Activated CD4-positive, alpha-beta T cell treated with anti-CD3 and anti-CD28 coated beads, Interleukin-2, Interleukin-4, amounts not matched to agents 100 ng/mL and 50 ng/mL, durations not matched to agents 16 hours and 8 hours (primary cell): Measurements from ENCODE around the gene GSG1.
"Not testable (repeated sequence)": the region's sequence is repeated elsewhere in the genome, so short reads cannot be mapped to it uniquely, and the experiment has no call there.

ENCODE experiments used
- DNase-seq: peaks from one replicate; pipeline ENCODE4 v3.0.0-alpha.2; 2020; ENCODE audit warnings: low spot score

Gene GSG1

GRCh38 chr12:13090054-13090453 is 13.4 kb downstream of the GSG1 start:
- DNase-seq: no peak

GRCh38 chr12:13088496-13088895 is 15.0 kb downstream of the GSG1 start:
- DNase-seq: no peak

- no peak for DNase-seq
These were observed 15.7 kb downstream of the GSG1 start for GRCh38 chr12:13087766-13088165.

DNA sequence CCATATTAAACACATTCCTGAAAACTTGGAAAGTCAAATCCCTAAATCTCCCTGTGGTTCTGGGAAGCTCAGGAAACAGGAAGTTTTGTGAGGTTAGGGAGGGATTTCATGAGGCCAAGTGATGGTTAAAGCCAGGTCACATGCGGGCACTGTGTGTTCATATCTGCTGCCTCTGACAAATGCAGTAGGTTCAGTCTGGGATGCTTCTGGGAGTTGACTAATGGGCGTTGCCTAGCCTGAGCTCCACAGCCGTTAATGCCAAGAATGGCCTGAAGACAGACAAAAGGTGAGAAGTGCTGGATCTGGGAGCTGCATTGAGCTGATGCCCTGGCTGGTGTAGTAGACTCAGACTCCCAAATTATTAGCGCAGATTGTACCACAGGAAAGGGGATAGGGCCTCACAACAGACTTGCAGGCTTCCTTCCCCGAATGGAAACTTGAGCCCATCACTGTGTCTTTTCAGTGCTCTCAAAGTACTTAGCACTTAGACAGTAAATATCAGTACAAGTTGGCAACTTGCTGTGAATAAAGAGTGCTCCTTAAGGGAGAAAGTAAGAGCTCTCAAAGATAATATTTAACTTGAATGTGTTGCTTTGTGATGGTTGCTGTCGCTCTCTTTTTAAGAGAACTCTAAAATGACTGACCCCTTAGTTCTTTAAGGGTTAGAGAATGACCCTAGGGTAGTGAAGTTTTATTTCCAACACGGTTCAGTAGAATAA is 17.3 kb downstream of the GSG1 start:
- no peak for DNase-seq

DNA sequence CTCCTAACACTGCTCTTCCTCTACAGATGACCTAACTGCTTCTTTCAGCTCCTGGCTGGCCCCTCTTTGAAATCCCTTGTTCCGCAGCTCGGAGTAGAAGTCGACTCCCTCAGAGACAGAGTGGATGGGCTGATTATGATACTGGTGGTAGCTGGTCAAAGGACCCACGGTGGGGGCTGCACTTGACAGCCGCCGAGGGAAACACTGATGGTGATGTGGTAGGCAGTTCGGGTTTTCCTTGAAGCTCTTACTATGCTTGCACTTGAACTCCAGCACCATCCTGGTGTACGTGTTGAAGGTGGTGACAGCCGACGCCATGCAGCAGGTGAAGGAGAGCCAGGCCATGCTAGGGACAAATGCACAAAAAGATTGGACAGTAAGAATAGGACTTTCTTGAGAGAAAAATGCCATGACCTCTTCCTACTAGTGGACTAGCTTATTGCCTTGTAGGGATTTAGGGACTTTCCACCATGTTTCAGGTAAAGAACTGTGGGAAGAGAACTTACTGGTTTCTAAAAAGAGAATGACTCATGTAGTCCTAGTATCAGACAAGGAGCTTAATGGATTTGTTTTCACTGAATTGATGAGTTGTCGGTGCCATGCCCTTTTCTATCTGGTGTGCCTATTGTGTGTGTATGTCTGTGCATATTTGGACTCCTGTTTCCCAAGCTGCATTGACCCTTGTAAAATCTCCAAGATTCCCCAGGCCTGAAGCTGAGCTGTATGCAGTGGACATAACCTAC is 18.4 kb downstream of the GSG1 start:
- DNase-seq: no peak

DNA sequence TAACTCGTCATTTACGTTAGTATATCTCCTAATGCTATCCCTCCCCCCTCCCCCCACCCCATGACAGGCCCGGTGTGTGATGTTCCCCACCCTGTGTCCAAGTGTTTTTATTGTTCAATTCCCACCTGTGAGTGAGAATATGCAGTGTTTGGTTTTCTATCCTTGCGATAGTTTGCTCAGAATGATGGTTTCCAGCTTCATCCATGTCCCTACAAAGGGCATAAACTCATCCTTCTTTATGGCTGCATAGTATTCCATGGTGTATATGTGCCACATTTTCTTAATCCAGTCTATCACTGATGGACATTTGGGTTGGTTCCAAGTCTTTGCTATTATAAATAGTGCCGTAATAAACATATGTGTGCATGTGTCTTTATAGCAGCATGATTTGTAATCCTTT is 19.8 kb downstream of the GSG1 start:
- DNase-seq: not testable (repeated sequence)

GRCh38 chr12:13082861-13083260 is 20.6 kb downstream of the GSG1 start:
- DNase-seq: no peak

- no peak for DNase-seq
These were observed 23.2 kb downstream of the GSG1 start for GRCh38 chr12:13080266-13080665.

- DNase-seq: no peak
These were observed 24.0 kb downstream of the GSG1 start for GRCh38 chr12:13079440-13079906.

- DNase-seq: no peak
These were observed 27.5 kb downstream of the GSG1 start for GRCh38 chr12:13075786-13076570.

DNA sequence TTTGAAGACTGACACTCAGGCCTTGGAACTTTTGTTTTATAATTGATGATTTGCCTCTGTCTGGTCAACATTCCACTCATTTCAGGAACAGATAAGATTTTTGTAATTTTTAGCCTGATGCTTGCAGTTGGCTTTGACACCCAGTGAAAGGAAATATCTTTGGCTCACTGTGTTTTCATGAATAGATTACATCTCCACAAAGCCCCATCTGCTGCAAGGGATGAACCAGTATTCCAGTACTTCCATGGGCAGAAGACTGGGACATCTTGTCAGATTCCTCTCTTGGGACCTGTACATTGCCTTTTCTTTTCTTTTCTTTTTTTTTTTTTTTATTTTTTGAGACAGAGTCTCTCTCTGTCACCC is 28.4 kb downstream of the GSG1 start:
- no peak for DNase-seq

DNA sequence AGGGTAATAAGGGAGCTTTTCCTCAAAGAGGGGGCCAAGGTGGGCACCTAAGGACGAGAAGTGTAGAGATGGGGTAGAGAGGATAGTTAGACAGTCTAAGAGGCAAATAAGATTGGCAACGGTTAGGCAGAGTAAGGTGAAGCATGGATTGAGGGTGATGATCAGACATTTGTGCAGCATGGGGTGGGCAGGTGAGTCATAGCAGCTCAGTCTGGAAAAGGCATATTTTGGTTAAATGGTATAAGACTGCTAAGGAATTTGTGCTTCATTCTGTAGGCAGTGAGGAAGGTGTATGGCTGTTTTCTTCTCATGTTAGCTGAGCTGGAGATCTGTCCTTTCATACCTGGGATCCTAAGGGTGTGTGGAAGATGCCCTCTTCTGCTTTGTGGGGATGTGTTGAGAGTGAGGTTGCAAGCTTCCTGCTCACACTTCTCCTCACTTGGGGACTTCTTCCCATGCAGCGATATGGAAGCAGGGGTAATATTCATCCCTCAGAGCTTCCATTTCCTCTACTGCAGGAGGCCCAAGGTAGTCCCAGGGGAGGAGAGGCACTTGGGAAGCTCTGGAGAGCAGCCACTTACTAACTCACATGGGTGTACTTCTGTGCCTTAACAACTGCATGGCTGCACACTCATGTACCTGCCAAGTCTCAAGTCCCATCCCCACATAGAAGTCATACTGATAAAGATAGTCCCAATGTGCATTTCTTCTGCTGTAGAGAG is 28.9 kb downstream of the GSG1 start:
- DNase-seq: no peak

DNA sequence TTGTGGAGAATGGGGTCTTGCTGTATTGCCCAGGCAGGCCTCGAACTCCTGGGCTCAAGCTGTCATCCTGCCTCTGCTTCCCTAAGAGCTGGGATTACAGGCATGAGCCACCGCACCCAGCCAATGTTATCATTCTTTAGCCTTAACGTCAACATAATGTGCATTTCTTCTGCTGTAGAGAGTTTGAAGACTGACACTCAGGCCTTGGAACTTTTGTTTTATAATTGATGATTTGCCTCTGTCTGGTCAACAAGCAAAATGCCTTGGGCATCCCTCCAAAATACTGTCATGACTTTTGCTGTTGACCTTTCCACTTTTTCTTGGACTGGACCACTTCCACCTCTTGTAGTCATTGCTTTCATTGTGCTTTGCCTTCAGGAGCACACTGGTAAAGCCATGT is 30.3 kb downstream of the GSG1 start:
- DNase-seq: no peak

GRCh38 chr12:13071305-13072280 is 31.9 kb downstream of the GSG1 start:
- DNase-seq: no peak

DNA sequence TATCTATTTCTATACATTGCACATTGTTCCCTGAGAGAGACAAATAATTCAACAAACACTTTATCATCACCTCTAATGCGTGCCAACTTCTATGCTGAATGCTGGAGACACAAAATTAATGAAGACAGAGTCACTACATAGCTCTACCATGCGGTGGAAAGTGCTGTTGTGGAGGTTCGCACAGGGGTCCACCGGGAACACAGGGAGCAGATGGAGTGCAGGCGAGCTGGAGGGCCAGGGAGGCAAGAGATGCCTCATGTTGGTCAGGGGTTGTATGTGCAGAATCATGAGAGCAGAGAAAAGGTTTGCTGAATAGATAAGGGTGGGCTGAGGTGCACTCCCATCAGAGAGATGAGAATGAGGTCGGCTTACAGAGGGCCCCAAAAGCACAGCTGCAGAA is 34.1 kb downstream of the GSG1 start:
- no peak for DNase-seq

GRCh38 chr12:13067322-13067721 is 36.1 kb downstream of the GSG1 start:
- DNase-seq: peak; percentile 11

GRCh38 chr12:13066459-13066858 is 37.0 kb downstream of the GSG1 start:
- no peak for DNase-seq

- DNase-seq: no peak
These were observed 37.5 kb downstream of the GSG1 start for GRCh38 chr12:13066014-13066413.

DNA sequence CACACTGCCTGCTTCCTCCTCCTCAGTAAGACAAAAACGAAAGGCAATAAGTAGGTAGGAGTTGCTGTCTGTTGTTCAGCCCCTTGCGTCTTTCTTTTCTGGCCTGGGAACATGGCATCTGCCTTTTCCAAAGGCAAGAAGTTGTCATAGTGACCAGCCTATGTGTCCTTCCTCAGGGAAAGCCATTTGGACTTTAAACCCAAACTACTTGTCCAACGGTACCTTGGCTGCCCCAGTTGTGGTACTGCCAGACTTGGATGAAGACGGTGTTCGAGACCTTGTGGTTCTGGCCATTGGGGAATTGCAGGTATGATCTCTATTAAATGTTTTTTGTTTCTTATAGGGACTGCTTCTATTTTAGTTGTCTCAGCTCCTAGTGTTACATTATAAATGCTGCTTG is 40.8 kb downstream of the GSG1 start:
- DNase-seq: no peak

DNA sequence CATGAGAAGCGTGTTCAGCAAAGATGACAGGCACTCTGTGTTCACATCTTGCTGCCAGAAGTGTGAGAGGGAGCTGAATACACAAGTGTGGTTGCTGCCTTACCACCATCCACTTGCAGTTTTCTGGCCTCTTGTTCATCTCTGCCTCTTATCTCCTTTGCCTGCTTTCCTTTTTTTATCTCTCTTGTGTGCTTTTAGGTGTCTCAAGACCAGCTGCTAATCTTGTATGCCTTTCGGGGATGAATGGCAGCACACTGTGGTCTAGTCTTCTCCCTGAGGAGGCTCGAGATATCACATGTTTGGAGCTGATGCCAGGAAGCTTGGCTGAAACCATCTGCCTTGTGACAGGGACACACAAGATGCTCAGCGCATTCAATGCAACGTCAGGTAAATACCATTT is 42.1 kb downstream of the GSG1 start:
- DNase-seq: no peak

GRCh38 chr12:13060581-13060980 is 42.9 kb downstream of the GSG1 start:
- no peak for DNase-seq
